Body of pancreas (tissue), 4 donors: Measurements from ENCODE around the gene LIPH. TPM values are rescaled to one million over a fixed set of nuclear protein-coding genes. Genes with fewer than 3 reads are reported as not detected.

Experiments
- ATAC-seq: fragments of 150-250 bp; one replicate; pipeline ENCODE4 v1.9.1; 2016
- DNase-seq, 4 donors: peaks; one replicate each; pipeline ENCODE4 v3.0.0-alpha.2; 2019
- H3K27ac ChIP-seq, 4 donors: fragments of 200-600 bp; sonication (generic); 1 replicate in 3 of 4; 2 replicates in 1 of 4; pipeline versions ENCODE4 v1.5.1 to v1.6.1; 2016 to 2019; ENCODE audit warnings: mild to moderate bottlenecking in 1 of 4, mixed read lengths in 1 of 4, moderate library complexity in 1 of 4
- H3K27me3 ChIP-seq, 2 donors: fragments of 200-600 bp; sonication (generic); one replicate each; pipeline ENCODE4 v1.6.0; 2016; ENCODE audit warnings: mild to moderate bottlenecking in 1 of 2
- H3K36me3 ChIP-seq, 2 donors: fragments of 200-600 bp; sonication (generic); replicated peaks in 1 of 2; 2 replicates each; pipeline ENCODE4 v1.5.1; 2016; ENCODE audit warnings: low read depth in 2 of 2; ENCODE audit not compliant: insufficient read depth in 1 of 2
- H3K4me1 ChIP-seq: fragments of 200-600 bp; sonication (generic); one replicate; pipeline ENCODE4 v1.6.0; 2016
- H3K4me3 ChIP-seq, 2 donors: fragments of 200-600 bp; sonication (generic); 1 replicate in 1 of 2; 2 replicates in 1 of 2; pipeline ENCODE4 v1.5.1; 2016 to 2019
- H3K9me3 ChIP-seq, 3 donors: fragments of 200-600 bp; sonication (generic); 1 replicate in 2 of 3; 2 replicates in 1 of 3; pipeline ENCODE4 v1.5.1; 2016
- CTCF ChIP-seq, 7 experiments: fragments of 450-650 bp in 4 of 7; fragments of 200-600 bp in 3 of 7; sonication (generic) in 3 of 7; IDR thresholded peaks; one replicate each; pipeline ENCODE4 v1.5.1; 2016 to 2019; ENCODE audit warnings: antibody characterized with exemption in 7 of 7
- POLR2A ChIP-seq, 3 donors: fragments of 450-650 bp; IDR thresholded peaks; one replicate each; pipeline ENCODE4 v1.6.1; 2016; ENCODE audit warnings: antibody characterized with exemption in 3 of 3, mild to moderate bottlenecking in 2 of 3
- WGBS, 2 donors: methylation state at CpG; one replicate each; pipeline ENCODE4 v1.1.5; 2017; 5-methylcytosine and 5-hydroxymethylcytosine counted together
- intact Hi-C: fragments of 100-400 bp; cut with DNase I; formaldehyde crosslinking; loops from one replicate; pipeline ENCODE4 v1.15.1; 2023
- total RNA-seq, 2 donors: library from RNA; depleted of rRNA; stranded (reverse); fragments of >200 nt; gene quantifications; one replicate each; pipeline ENCODE4 v1.1.0, GENCODE V29; 2016

LIPH gene
- total RNA-seq, 2 donors from 2014 or later: 10.9 to 14.8 TPM

- no peak for ATAC-seq
- TF ChIP-seq POLR2A (IDR thresholded peaks at IDR 0.05): no peak
- TF ChIP-seq CTCF (IDR thresholded peaks at IDR 0.05): no peak
- 51 to 56% methylated on average over 4 of the region's 4 CpGs for WGBS, 2 donors
- no peaks in the 10 kb centered on the region for H3K36me3 ChIP-seq
- no peak for DNase-seq
- no peaks in the 10 kb centered on the region for H3K9me3 ChIP-seq
- H3K27me3 ChIP-seq: no peaks in the 10 kb centered on the region
- H3K4me1 ChIP-seq: peaks cover 38% of the 10 kb centered on the region
- H3K27ac ChIP-seq: peak overlapping the region in 3 of 4 donors; percentile 56 to 94 (median 60)
- no peak overlapping the region for H3K4me3 ChIP-seq
- intact Hi-C loops: no loop called here
Observed at GRCh38 chr3:185555101-185555501, 2.7 kb upstream of the LIPH start.

DNA sequence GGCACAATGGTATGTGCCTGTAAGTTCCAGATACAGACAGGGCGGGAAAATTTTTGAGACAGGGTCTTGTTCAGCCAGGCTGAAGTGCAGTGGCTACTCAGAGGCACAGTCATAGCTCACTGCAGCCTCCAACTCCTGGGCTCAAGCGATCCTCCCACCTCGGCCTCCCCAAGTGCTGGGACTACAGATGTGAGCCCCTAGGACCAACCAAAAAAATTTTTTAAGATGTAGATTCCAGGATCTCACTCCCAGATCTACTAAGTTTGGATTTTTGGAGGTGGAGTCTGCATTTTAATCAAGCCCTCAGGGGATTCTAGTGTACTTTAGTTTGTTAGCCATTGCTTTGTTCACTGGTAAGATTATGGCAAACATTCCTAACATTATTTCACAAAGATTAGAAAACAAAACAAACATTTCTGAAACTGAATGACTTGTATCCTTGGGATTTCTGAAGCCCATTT, 2.7 kb downstream of the LIPH start:
- intact Hi-C loops: no loop called here
- H3K27me3 ChIP-seq: no peaks in the 10 kb centered on the region
- WGBS, 2 donors: 50 to 89% methylated on average over 1 to 3 of the region's 3 CpGs
- TF ChIP-seq CTCF (IDR thresholded peaks at IDR 0.05) (no peak), POLR2A (IDR thresholded peaks at IDR 0.05) (no peak)
- ATAC-seq (peak; percentile 34), DNase-seq (no peak)
- H3K4me1 ChIP-seq: peaks cover 13% of the 10 kb centered on the region
- H3K9me3 ChIP-seq: no peaks in the 10 kb centered on the region
- no peak overlapping the region for H3K4me3 ChIP-seq
- no peaks in the 10 kb centered on the region for H3K36me3 ChIP-seq
- H3K27ac ChIP-seq: peak overlapping the region; percentile 54 to 76 (median 66)

GRCh38 chr3:185549122-185549521, 3.3 kb downstream of the LIPH start:
- intact Hi-C loops: no loop called here
- no peaks in the 10 kb centered on the region for H3K9me3 ChIP-seq
- ATAC-seq (peak; percentile 66), DNase-seq (peak; percentile 44 to 82 (median 62))
- TF ChIP-seq POLR2A (IDR thresholded peaks at IDR 0.05) (no peak), CTCF (IDR thresholded peaks at IDR 0.05) (no peak)
- H3K27me3 ChIP-seq: no peaks in the 10 kb centered on the region
- peak overlapping the region; percentile 50 to 76 (median 62) for H3K27ac ChIP-seq
- 42 to 47% methylated on average over 3 of the region's 3 CpGs for WGBS, 2 donors
- H3K36me3 ChIP-seq: no peaks in the 10 kb centered on the region
- peaks cover 12% of the 10 kb centered on the region for H3K4me1 ChIP-seq
- no peak overlapping the region for H3K4me3 ChIP-seq

GRCh38 chr3:185540695-185541094, 11.7 kb downstream of the LIPH start:
- TF ChIP-seq POLR2A (IDR thresholded peaks at IDR 0.05) (no peak), CTCF (IDR thresholded peaks at IDR 0.05) (no peak)
- H3K36me3 ChIP-seq: no peaks in the 10 kb centered on the region
- no peak overlapping the region for H3K4me3 ChIP-seq
- intact Hi-C loops: no loop called here
- ATAC-seq: no peak
- DNase-seq: no peak
- no peaks in the 10 kb centered on the region for H3K27me3 ChIP-seq
- no peaks in the 10 kb centered on the region for H3K9me3 ChIP-seq
- H3K27ac ChIP-seq: no peak overlapping the region
- H3K4me1 ChIP-seq: peaks cover 15% of the 10 kb centered on the region
- 81 to 84% methylated on average over 7 of the region's 7 CpGs for WGBS, 2 donors

DNA sequence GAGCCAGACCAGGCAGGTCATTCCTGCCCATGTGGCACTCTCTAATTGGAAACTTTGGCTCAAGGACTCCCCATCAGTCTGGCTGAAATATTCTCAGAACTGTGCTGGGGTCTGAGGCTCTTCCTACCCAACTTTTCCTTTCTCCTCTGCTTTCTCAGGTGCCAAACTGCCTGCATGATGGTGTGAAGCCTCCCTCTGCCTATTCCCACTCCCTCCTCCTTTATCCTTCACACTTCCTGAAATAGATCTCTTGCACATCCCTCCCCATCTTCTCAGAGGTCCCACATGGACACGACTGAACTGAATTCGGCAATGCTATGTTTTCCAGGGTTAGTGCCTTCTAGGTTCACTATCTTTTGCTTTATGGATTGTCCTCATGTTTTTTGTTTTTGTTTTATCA, 12.5 kb downstream of the LIPH start:
- 59 to 61% methylated on average over 2 of the region's 2 CpGs for WGBS, 2 donors
- H3K4me3 ChIP-seq: no peak overlapping the region
- no peak for ATAC-seq

More for the DNA sequence above, 12.5 kb downstream of the LIPH start:
- Histone ChIP-seq H3K4me1 (peaks cover 10% of the 10 kb centered on the region), H3K27ac (no peak overlapping the region), H3K9me3 (no peaks in the 10 kb centered on the region), H3K36me3 (no peaks in the 10 kb centered on the region), H3K27me3 (no peaks in the 10 kb centered on the region)
- intact Hi-C loops: no loop called here
- no peak for TF ChIP-seq CTCF (IDR thresholded peaks at IDR 0.05)
- no peak for TF ChIP-seq POLR2A (IDR thresholded peaks at IDR 0.05)
- no peak for DNase-seq
